Stimulated activated memory B cell treated with anti-CD40 and anti-IgM and Interleukin-4, amounts not matched to agents 10 μg/mL and 1 μg/mL and 100 μg/mL, for 72 hours (primary cell): ENCODE data around the gene UBE2G2.

Experiments
- ATAC-seq: fragments of 150-1000 bp; cut with Tn5 transposase; 2 replicates; pipeline ENCODE4 v1.10.0; 2021
- H3K27ac Mint-ChIP-seq: one replicate; pipeline ENCODE4 v1.8.0; 2022; ENCODE audit warnings: mild to moderate bottlenecking, mixed read lengths
- H3K27me3 Mint-ChIP-seq: one replicate; pipeline ENCODE4 v1.8.0; 2022; ENCODE audit warnings: mixed read lengths
- H3K36me3 Mint-ChIP-seq: one replicate; pipeline ENCODE4 v1.8.0; 2022; ENCODE audit warnings: mixed read lengths
- H3K4me1 Mint-ChIP-seq: one replicate; pipeline ENCODE4 v1.8.0; 2022; ENCODE audit warnings: mixed read lengths
- H3K4me3 Mint-ChIP-seq: one replicate; pipeline ENCODE4 v1.8.0; 2022; ENCODE audit warnings: mild to moderate bottlenecking, moderate library complexity, mixed read lengths
- H3K9me3 Mint-ChIP-seq: one replicate; pipeline ENCODE4 v1.8.0; 2022; ENCODE audit warnings: mixed read lengths

Gene UBE2G2

DNA sequence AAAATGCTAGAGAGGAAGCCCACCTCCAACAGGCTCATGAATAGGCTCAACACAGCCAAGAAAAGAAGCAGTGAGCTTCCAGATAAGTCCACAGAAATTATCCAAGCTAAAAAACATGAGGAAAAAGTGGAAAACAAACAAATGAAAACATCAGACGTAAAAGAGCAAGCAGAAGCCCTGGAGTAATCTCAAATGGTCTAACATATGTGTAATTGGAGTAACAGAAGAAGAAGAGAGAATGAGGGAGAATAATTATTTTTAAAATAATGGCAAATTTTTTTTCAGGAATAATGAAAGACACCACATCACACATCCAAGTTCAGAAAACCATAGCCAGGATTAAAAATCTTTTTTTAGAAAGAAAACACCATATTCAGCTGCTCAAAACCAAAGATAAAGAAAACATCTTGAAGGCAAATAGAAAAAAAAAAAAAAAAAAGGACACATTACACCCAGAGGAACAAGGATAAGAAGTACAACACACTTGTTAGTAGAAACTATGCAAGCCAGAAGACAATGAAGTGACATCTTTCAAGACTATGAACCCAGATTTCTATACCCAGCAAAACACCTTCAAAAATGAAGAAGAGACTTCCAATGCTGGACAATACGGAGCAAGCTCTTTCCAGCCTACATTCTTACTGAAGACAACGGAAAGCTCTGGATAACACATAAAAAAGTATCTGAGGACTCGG is 26.9 kb upstream of the UBE2G2 start:
- Mint-ChIP-seq H3K4me3 (no peak overlapping the region), H3K27me3 (no peaks in the 10 kb centered on the region), H3K36me3 (peaks cover 14% of the 10 kb centered on the region), H3K4me1 (peaks cover 23% of the 10 kb centered on the region), H3K27ac (no peak overlapping the region), H3K9me3 (peaks cover 16% of the 10 kb centered on the region)
- no peak for ATAC-seq

DNA sequence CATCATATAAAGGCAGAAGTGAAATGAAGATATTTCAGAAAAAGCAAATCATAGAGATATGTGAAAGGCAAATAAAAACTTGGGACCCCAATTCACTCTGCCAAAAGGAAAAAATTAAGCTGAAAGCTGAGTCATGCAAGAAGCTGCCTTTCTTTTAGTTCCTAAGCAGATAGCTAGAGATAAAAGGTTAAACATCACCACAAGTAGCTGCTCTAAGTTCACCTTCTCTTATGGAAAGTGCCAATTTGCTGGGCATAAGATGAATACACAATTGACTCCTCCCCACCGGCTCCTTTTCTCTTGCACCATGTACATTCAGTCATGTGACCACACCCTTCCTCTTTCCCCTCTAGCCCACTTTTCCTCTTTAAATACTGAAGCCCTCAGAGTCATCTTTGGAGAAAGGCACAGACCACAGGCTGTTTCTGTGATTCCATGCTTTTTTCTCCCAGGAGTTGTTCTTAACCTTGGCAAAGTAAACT is 21.6 kb upstream of the UBE2G2 start:
- Mint-ChIP-seq H3K4me1 (no peaks in the 10 kb centered on the region), H3K9me3 (peaks cover 16% of the 10 kb centered on the region), H3K27me3 (no peaks in the 10 kb centered on the region), H3K36me3 (peaks cover 11% of the 10 kb centered on the region), H3K27ac (no peak overlapping the region), H3K4me3 (no peak overlapping the region)
- ATAC-seq = no peak

DNA sequence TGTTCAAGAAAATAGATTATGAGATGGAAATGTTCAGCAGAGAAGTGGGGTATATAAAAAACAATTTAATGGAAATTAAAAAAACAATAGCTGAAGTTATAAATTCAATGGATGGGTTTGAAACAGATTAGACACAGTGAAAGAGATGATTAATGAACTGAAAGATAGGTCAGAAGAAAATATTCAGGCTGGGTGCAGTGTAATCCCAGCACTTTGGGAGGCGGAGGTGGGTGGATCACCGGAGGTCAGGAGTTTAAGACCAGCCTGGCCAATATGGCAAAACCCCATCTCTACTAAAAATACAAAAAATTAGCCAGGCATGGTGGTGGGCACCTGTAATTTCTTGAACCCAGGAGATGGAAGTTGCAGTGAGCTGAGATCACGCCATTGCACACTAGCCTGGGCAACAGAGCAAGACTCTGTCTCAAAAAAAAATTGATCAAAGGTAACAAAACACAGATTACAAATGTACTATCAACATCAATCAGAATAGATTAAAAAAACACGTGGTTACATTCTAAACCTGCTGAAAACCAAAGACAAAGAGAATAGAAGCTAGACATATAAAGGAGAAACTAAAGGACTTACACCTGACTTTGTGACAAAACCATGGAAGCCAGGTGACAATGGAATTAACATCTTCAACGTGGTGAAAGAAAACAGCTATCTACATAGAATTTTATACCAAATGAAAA is 21.0 kb upstream of the UBE2G2 start:
- peaks cover 11% of the 10 kb centered on the region for H3K9me3 Mint-ChIP-seq
- H3K4me3 Mint-ChIP-seq = no peak overlapping the region
- H3K4me1 Mint-ChIP-seq = no peaks in the 10 kb centered on the region
- no peak overlapping the region for H3K27ac Mint-ChIP-seq
- H3K27me3 Mint-ChIP-seq = no peaks in the 10 kb centered on the region
- peaks cover 5% of the 10 kb centered on the region for H3K36me3 Mint-ChIP-seq
- no peak for ATAC-seq

DNA sequence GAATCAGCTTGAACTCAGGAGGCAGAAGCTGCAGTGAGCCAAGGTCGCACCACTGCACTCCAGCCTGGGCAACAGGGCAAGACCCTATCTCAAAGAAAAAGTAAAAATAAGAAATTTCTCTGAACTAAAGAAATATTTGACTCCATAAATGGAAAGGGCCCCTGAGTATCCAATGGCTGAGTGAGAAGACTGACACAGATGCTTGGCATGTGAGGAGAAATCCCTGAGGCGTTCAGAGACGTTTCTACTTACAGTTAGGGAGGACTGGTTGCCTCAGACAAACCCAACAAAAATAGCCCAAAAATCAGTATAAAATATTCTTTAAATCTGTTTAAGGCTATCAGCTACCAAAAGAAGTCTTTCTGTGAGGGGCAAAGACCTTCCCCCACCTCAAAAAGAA is 19.2 kb upstream of the UBE2G2 start:
- peaks cover 13% of the 10 kb centered on the region for H3K4me1 Mint-ChIP-seq
- H3K27me3 Mint-ChIP-seq = no peaks in the 10 kb centered on the region
- no peak overlapping the region for H3K27ac Mint-ChIP-seq
- H3K36me3 Mint-ChIP-seq = no peaks in the 10 kb centered on the region
- H3K4me3 Mint-ChIP-seq = no peak overlapping the region
- no peak for ATAC-seq
- H3K9me3 Mint-ChIP-seq = peaks cover 6% of the 10 kb centered on the region

DNA sequence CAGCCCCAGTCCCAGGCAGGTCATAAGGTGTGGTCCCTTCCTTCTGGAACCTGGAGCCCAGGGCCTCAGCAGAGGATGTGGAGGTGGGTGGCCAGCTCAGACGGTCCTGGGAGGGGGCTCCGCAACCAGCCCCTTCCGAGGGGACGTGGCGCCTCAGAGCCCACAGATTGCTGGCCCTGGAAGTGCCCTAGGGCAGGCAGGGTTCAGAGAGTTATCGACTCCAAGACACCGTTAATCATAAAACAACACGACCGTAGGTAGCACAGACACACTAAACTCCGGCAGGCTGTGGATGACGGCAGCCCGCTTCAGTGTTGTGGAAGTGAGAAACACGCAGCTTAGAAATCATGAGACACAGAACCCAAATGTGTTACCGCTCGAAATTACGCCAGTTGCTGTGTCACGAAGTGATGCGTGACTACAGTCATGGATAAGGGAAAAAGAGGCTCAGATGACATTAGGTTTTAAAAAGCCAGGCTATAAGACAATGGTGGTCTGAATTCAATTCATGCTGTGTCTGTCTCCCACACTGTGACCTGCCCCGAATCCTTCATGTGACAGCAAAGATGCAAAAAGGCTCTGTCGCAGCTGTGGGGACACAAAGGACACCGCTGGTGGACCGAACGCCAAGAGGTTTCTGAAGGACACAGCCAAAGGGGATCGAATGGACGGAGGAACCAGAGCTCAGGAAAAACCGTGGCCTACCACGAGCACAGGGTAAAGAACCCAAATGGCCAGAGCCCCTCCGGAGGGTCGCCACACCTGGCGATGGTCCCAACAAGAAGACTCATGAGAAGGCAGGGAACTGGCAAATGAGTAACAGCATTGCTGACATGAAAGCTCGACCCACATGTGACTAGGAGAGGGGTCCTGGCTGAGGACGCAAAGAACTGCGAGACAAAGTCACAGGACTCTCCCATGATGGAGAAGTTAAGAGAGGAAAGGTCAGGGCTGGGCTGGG is 17.9 kb upstream of the UBE2G2 start:
- Mint-ChIP-seq H3K36me3 (no peaks in the 10 kb centered on the region), H3K9me3 (peaks cover 6% of the 10 kb centered on the region), H3K27ac (no peak overlapping the region), H3K4me1 (peaks cover 25% of the 10 kb centered on the region), H3K4me3 (peak overlapping the region; percentile 33), H3K27me3 (no peaks in the 10 kb centered on the region)
- no peak for ATAC-seq

DNA sequence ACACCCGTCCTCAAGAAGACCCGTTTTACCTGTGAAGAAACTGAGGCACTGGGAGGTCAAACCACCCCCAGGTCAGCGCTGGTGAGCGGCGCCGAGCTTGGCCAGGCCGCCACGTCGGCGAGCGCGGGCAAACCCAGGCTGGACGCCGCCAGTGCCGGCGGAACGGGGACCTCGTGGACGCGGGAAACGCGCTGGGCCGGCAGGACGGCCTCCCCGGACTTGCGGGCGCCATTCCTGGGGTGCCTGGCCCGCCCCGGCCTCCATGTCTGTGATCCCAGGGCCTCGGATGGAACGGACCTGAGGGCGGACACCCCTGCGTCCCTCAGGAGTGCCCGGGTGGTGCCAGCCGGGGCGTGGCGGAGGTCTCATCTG is 17.0 kb upstream of the UBE2G2 start:
- H3K4me1 Mint-ChIP-seq = peaks cover 25% of the 10 kb centered on the region
- peak overlapping the region; percentile 58 for H3K4me3 Mint-ChIP-seq
- H3K9me3 Mint-ChIP-seq = peaks cover 3% of the 10 kb centered on the region
- peak overlapping the region; percentile 70 for H3K27ac Mint-ChIP-seq
- no peaks in the 10 kb centered on the region for H3K36me3 Mint-ChIP-seq
- ATAC-seq = no peak
- no peaks in the 10 kb centered on the region for H3K27me3 Mint-ChIP-seq

DNA sequence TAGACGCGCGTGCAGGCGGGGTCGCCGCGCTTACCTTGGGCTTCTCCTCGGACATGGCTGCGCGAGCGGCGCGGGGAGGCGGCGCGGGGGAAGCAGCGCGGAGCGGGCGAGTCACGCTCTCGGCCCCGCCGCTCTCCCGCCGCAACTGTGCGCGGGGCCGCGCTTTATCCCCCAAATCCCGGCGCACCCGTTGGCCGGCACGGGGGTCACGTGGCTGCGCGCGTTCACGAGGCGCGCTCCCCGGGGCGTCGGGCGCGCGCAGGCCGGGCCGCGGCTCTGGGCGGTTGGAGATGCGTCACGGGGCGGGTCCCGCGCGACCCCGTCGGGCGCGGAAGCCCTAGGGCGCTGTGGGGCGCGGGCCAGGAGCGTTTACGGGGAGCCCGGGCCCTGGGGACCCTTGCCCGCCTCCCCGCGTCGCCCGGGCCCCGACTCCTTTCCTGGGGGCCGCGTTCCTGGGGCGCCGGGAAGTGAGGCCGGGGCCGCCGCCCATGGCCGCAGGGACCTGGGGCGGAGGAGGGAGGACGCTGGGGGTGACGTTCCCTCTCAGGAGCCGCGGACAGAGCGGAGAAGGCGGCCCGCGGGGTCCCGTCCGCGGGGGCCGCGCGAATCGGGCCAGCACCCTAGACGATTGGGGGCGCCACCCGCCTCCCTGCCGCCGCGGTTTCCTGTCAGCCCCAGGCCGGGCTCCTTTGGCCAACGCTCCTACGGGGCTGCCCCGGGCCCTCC is 16.5 kb upstream of the UBE2G2 start, which contains the start of gene SUMO3:
TSS of gene SUMO3 (minus strand) at position 149 of the 726 bp plus-strand sequence. CDS start at position 55, 94 bp downstream.
- ATAC-seq = peak; percentile 79
- peak within 1 kb of the TSS; percentile 70 for H3K27ac Mint-ChIP-seq
- H3K9me3 Mint-ChIP-seq = no peaks in the 10 kb centered on the region
- H3K4me1 Mint-ChIP-seq = peaks cover 25% of the 10 kb centered on the region
- H3K4me3 Mint-ChIP-seq = peak within 1 kb of the TSS; percentile 79
- H3K36me3 Mint-ChIP-seq = peaks cover 4% of the 10 kb centered on the region
- H3K27me3 Mint-ChIP-seq = no peaks in the 10 kb centered on the region

DNA sequence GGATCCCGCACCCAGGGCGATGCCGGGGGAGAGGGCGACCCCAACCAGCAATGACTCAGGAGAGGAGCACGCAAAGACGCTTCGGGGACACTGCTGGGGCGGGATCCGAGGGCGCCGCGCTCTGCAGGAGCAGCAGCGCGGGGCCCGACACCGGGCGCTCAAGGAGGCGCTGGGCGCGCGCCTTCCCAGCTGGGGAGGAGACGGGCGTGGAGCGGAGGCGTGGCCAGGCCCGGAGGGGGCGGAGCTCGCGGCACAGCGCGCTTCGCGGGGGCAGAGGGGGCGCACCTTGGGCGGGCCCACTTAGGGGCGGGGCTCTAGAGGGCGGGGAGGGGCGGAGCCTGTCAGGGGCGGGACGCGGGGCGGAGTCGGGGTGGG is 15.9 kb upstream of the UBE2G2 start:
- Mint-ChIP-seq H3K27me3 (no peaks in the 10 kb centered on the region), H3K27ac (peak overlapping the region; percentile 70), H3K9me3 (no peaks in the 10 kb centered on the region), H3K4me3 (peak overlapping the region; percentile 79), H3K4me1 (peaks cover 25% of the 10 kb centered on the region), H3K36me3 (peaks cover 10% of the 10 kb centered on the region)
- ATAC-seq = peak; percentile 89

DNA sequence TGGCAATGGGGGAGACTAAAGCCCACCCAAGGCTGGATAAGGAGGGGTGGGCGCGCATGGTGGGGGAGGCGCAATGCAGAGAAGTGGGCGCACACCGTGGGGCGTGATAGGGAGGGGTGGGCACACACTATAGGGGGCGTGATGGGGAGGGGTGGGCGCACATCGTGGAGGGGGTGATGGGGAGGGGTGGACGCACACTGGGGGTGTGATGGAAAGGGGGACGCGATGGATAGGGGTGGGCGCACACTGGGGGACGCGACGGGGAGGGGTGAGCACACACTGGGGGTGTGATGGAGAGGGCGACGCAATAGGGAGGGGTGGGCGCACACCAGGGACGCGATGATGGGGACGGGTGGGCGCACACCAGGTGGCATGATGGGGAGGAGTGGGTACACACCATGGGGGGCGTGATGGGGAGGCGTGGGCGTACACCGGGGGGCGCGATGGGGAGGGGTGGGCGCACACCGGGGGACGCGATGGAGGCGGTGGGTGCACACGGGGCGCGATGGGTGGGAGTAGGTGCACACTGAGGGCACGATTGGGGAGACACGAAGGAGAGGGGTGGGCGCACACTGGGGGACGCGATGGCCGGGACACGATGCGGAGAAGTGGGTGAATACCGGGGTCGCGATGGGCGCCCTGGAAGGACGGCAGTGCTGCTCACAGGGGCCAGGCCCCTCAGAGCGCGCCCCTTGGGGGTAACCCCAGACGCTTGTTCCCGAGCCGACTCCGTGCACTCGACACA is 15.3 kb upstream of the UBE2G2 start:
- Mint-ChIP-seq H3K27me3 (no peaks in the 10 kb centered on the region), H3K9me3 (no peaks in the 10 kb centered on the region), H3K36me3 (peaks cover 13% of the 10 kb centered on the region), H3K4me3 (peak overlapping the region; percentile 79), H3K4me1 (peaks cover 25% of the 10 kb centered on the region), H3K27ac (peak overlapping the region; percentile 70)
- ATAC-seq = peak; percentile 67

DNA sequence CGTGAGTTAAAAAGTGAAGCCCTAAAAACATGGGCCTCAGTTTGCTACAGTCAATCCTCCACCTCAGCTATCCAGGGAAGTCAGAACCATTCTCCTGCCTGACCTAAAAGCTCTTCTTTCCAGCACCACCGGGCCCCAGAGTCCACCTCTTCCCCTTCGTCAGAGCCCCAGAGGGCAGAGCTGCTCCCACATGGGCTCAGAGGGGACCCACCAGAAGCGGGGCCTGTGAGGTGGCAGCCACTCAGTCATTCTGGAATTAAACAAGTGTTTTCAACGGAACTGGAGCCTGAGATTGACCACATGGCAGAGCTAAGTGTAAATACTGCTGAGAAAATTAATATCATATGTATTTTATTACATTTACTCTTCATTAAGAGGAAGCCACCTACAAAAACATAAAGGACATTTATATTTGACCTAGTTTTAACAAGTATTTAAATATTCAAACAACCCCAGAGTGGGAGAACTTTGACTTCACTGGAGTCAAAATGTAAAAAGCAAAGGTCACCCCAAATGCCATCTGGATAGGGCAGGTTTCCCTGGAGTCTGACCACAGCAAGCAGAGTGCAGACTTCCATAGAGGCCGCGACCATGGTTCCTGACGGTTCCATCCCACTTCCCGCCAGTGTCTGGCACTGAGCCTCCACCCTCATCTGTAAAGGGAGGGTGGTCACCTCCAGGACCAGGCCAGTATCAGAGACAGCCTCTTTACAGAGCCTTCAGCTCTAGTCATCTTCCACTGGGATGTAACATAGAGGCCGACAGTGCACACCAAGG is 14.4 kb upstream of the UBE2G2 start:
- Mint-ChIP-seq H3K27ac (peak overlapping the region; percentile 17), H3K27me3 (no peaks in the 10 kb centered on the region), H3K4me3 (peak overlapping the region; percentile 77), H3K9me3 (no peaks in the 10 kb centered on the region), H3K4me1 (peaks cover 31% of the 10 kb centered on the region), H3K36me3 (peaks cover 20% of the 10 kb centered on the region)
- ATAC-seq = no peak

DNA sequence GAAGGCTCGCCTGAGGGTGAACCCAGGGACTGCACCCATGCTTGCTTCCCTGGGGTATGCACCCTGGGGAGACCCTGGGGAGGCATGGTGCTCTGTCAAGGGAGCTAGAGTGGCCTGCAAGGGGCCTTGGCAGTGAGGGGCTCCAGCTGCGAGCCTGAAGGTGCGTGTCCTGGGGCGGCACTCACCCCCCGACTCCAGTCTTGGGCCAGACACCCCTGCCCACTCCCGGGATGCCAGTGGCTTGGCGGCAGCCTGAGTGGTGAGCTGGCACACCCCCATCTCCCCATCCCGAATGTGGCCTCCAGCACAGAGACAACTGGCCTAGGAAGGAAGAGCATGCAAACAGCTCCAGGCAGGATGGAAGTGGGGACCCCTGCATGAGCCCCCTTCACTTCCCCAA is 13.6 kb upstream of the UBE2G2 start:
- Mint-ChIP-seq H3K27ac (no peak overlapping the region), H3K27me3 (no peaks in the 10 kb centered on the region), H3K9me3 (no peaks in the 10 kb centered on the region), H3K36me3 (peaks cover 25% of the 10 kb centered on the region), H3K4me3 (no peak overlapping the region), H3K4me1 (peaks cover 36% of the 10 kb centered on the region)
- no peak for ATAC-seq

DNA sequence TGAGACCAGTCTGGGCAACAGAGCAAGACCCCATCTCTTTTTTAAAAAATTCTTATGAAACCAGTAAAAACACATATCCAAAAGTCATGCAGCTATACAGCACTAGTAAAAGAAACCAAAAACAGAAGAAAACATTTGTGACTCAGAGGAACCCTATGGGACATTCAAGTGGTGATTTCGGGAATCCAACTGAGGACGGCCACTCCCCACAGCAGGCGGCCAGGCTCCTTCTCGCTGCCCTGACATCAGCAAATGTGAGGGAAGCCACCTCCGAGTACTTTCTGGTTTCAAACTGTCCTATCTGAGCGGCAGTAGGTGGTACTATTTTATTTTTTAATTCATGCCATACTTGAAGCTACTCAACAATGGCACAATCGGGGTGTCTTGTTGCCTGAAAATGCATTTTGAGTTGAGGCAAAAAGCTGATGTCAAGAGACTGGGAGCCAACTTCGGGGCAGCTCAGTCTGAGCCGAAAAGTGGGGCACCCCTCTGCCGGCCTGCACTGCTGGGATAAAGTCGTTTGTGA is 12.9 kb upstream of the UBE2G2 start:
- H3K4me1 Mint-ChIP-seq = peaks cover 36% of the 10 kb centered on the region
- H3K27ac Mint-ChIP-seq = no peak overlapping the region
- H3K4me3 Mint-ChIP-seq = no peak overlapping the region
- H3K27me3 Mint-ChIP-seq = no peaks in the 10 kb centered on the region
- H3K36me3 Mint-ChIP-seq = peaks cover 31% of the 10 kb centered on the region
- no peaks in the 10 kb centered on the region for H3K9me3 Mint-ChIP-seq
- no peak for ATAC-seq

DNA sequence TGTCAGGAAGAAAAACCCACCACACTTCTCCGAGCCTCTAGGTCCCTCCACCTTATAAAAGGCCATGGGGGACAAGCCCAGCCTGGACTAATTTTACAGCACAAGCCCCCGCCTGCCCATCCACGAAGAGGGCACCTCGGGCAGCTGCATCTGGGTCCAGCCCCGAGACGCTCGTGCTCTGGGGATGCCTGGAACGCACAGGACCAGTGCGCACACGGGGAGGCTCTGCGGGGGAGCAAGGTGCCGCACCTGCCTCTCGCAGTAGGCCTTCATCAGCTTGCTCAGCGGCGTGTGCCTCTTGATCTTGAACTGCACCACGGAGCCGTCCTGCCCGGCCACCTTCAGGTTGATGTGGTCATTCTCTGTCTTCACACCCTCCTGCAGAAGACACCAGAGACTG is 12.1 kb upstream of the UBE2G2 start:
- Mint-ChIP-seq H3K9me3 (no peaks in the 10 kb centered on the region), H3K4me1 (peaks cover 36% of the 10 kb centered on the region), H3K4me3 (no peak overlapping the region), H3K27me3 (no peaks in the 10 kb centered on the region), H3K36me3 (peaks cover 39% of the 10 kb centered on the region), H3K27ac (no peak overlapping the region)
- no peak for ATAC-seq
